ENCODE results near the gene MBTPS1. TPM values are rescaled to one million over a fixed set of nuclear protein-coding genes. Genes with fewer than 3 reads are reported as not detected.

Gene MBTPS1
- total RNA-seq, 1 donor from 2014 or later, result 136 TPM

DNA sequence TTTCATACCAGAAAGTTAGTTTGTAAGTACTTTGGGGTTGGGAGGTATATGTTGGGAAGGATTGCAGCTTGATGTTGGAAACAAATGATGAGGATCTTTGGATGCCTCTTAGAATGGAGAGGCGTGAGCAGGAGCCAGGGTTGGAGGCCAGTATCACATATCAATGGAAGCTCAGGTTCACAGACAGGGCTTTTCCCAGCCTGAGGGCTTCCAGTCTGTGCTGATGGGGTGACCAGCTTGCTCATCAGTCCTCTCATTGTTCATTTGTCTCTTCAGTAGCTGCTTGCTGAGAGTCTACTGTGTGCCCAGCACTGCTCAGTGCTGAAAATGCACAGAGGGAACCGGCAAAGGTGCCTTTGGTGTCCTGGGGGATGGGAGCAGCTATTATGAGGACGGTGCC is 34.2 kb upstream of the MBTPS1 start:
- Mint-ChIP-seq H3K4me3 (ENCODE audit: unreplicated experiment) (no peak overlapping the region), H3K36me3 (ENCODE audit: unreplicated experiment) (no peaks in the 10 kb centered on the region), H3K9me3 (ENCODE audit: unreplicated experiment) (no peaks in the 10 kb centered on the region), H3K27ac (ENCODE audit: unreplicated experiment) (no peak overlapping the region), H3K27me3 (ENCODE audit: unreplicated experiment) (peaks cover 32% of the 10 kb centered on the region), H3K4me1 (ENCODE audit: unreplicated experiment) (no peaks in the 10 kb centered on the region)
- no peak for DNase-seq (ENCODE audit: extremely low spot score, unreplicated experiment)
- TF ChIP-seq, protein P1, sequence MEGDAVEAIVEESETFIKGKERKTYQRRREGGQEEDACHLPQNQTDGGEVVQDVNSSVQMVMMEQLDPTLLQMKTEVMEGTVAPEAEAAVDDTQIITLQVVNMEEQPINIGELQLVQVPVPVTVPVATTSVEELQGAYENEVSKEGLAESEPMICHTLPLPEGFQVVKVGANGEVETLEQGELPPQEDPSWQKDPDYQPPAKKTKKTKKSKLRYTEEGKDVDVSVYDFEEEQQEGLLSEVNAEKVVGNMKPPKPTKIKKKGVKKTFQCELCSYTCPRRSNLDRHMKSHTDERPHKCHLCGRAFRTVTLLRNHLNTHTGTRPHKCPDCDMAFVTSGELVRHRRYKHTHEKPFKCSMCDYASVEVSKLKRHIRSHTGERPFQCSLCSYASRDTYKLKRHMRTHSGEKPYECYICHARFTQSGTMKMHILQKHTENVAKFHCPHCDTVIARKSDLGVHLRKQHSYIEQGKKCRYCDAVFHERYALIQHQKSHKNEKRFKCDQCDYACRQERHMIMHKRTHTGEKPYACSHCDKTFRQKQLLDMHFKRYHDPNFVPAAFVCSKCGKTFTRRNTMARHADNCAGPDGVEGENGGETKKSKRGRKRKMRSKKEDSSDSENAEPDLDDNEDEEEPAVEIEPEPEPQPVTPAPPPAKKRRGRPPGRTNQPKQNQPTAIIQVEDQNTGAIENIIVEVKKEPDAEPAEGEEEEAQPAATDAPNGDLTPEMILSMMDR (IDR thresholded peaks at IDR 0.05), result no peak

DNA sequence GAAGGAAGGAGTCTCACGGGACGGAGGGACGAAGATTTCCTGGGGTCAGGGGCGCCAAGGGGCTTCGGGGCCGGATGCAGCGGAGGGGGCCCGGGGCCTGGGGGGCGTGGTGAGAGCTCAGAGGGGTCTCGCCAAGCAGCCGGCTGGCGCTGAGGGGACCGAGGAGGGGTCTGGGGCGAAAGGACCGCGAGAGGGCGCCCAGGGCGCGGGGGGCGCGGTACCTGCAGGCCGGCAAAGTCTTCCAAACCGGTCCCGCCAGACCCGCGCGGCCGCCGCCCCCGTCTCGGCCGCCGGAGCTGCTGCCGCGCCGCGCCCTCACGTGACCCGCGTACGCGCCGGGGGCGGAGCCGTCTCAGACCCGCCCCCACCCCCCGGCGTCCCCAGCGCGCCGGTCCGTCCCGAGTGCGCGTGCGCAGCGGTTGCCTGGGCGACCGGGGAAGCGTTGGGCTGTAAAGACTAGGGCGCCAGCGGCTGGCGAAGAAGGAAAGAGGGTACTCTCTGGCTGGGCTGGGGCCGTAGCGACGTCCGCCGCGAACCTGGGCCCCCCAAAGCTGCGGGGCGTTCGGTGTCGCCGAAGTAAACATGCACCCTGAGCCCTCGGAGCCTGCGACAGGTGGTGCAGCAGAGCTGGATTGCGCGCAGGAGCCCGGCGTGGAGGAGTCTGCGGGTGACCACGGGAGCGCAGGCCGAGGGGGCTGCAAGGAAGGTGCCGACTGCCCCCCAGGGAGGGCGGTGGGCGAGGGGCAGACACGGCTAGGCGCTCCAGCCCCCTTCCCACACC is 28.3 kb upstream of the MBTPS1 start, which contains the start of the genes DNAAF1 and HSDL1:
DNAAF1 (plus strand) TSS at position 450 of the 781 bp plus-strand sequence; CDS start at position 583, 133 bp downstream.
HSDL1 (minus strand) TSS at position 319 of the 781 bp plus-strand sequence. CDS start 13,856 bp downstream, outside the sequence.
- Mint-ChIP-seq H3K27ac (ENCODE audit: unreplicated experiment) (peak within 1 kb of the TSS; percentile 35), H3K4me1 (ENCODE audit: unreplicated experiment) (peaks cover 12% of the 10 kb centered on the region), H3K36me3 (ENCODE audit: unreplicated experiment) (no peaks in the 10 kb centered on the region), H3K4me3 (ENCODE audit: unreplicated experiment) (peak within 1 kb of the TSS; percentile 93), H3K27me3 (ENCODE audit: unreplicated experiment) (peaks cover 16% of the 10 kb centered on the region), H3K9me3 (ENCODE audit: unreplicated experiment) (no peaks in the 10 kb centered on the region)
- TF ChIP-seq, protein P1 (IDR thresholded peaks at IDR 0.05), result no peak
- peak; percentile 98 for DNase-seq (ENCODE audit: extremely low spot score, unreplicated experiment)

DNA sequence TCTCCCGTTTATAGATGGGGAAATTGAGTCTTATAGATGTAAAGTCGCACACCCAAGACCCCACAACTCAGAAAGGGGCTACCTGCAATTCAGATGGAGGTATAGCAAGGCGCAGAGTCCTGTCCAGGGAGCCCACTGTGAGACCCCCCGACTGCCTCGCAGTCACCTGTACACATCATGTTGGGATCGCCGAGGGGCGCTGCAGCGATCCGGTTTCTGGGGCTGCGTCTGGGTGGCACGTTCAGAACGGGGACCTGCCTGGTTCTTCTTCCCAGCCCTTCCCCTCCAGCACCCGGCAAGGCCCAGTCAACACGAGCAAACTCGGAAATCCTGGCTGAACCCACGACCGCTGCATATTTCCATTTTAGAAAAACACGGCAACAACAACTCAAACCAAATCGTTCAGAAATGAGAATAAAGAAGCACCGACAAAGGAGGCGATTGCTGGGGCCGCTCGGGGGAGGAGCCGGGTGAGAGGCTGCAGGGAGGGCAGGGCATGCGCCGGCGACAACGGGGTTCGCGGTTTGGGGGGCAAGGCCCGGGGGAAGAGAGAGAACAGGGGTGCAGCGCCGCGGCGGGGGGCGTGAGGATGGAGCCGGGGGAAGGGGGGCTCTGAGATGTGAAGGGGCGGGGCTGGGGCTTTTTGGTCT is 27.6 kb upstream of the MBTPS1 start:
- no peak for DNase-seq (ENCODE audit: extremely low spot score, unreplicated experiment)
- Mint-ChIP-seq H3K4me3 (ENCODE audit: unreplicated experiment) (peak overlapping the region; percentile 93), H3K9me3 (ENCODE audit: unreplicated experiment) (no peaks in the 10 kb centered on the region), H3K36me3 (ENCODE audit: unreplicated experiment) (no peaks in the 10 kb centered on the region), H3K4me1 (ENCODE audit: unreplicated experiment) (peaks cover 16% of the 10 kb centered on the region), H3K27me3 (ENCODE audit: unreplicated experiment) (peaks cover 16% of the 10 kb centered on the region), H3K27ac (ENCODE audit: unreplicated experiment) (peak overlapping the region; percentile 35)
- TF ChIP-seq, protein P1 (IDR thresholded peaks at IDR 0.05), result no peak

DNA sequence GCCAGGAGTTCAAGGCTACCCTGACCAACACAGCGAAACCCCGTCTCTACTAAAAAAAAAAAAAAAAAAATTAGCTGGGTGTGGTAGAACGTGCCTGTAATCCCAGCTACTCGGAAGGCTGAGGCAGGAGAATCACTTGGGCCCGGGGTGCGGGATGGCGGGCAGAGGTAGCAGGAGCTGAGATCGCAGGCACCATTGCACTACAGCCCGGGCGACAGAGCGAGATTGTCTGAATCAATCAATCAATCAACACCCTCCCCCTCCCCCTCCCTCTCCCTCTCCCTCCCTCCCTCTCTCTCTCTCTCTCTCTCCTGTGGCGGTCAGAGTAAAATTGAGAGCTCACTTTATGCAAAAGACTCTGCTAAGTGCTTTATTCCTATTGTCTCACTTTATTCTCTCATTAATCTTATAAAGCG is 27.1 kb upstream of the MBTPS1 start:
- peaks cover 20% of the 10 kb centered on the region for H3K4me1 Mint-ChIP-seq (ENCODE audit: unreplicated experiment)
- peak overlapping the region; percentile 35 for H3K27ac Mint-ChIP-seq (ENCODE audit: unreplicated experiment)
- H3K27me3 Mint-ChIP-seq (ENCODE audit: unreplicated experiment), result peaks cover 12% of the 10 kb centered on the region
- H3K36me3 Mint-ChIP-seq (ENCODE audit: unreplicated experiment), result no peaks in the 10 kb centered on the region
- H3K9me3 Mint-ChIP-seq (ENCODE audit: unreplicated experiment), result no peaks in the 10 kb centered on the region
- DNase-seq (ENCODE audit: extremely low spot score, unreplicated experiment), result no peak
- TF ChIP-seq, protein P1 (IDR thresholded peaks at IDR 0.05), result no peak
- peak overlapping the region; percentile 93 for H3K4me3 Mint-ChIP-seq (ENCODE audit: unreplicated experiment)

DNA sequence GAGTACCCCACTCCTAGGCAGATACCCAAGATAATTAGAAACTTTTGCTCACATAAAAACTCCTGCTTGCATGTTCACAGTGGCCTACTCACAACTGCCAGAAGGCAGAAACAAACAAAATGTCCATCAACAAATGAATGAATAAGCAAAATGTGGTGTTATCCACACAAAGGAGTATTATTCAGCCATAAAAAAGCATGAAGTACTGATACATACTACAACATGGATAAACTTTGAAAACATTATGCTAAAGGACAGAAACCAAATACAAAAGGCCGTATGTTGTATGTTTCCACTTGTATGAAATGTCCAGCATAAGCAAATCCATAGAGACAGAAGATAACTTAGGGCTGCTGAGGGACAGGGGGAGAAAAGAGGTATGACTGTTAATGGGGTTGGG is 26.3 kb upstream of the MBTPS1 start:
- no peaks in the 10 kb centered on the region for H3K9me3 Mint-ChIP-seq (ENCODE audit: unreplicated experiment)
- TF ChIP-seq, protein P1 (IDR thresholded peaks at IDR 0.05), result no peak
- H3K4me1 Mint-ChIP-seq (ENCODE audit: unreplicated experiment), result peaks cover 23% of the 10 kb centered on the region
- no peak overlapping the region for H3K4me3 Mint-ChIP-seq (ENCODE audit: unreplicated experiment)
- no peak for DNase-seq (ENCODE audit: extremely low spot score, unreplicated experiment)
- H3K36me3 Mint-ChIP-seq (ENCODE audit: unreplicated experiment), result no peaks in the 10 kb centered on the region
- no peak overlapping the region for H3K27ac Mint-ChIP-seq (ENCODE audit: unreplicated experiment)
- H3K27me3 Mint-ChIP-seq (ENCODE audit: unreplicated experiment), result peaks cover 10% of the 10 kb centered on the region
